Loucy (cell line): ENCODE data around the gene SH3PXD2A.

ENCODE experiments used
- CTCF ChIP-seq: fragments of 200-600 bp; sonication (generic); conservative IDR thresholded peaks from 2 replicates; pipeline ENCODE4 v1.5.1; 2014; ENCODE audit warnings: mild to moderate bottlenecking, antibody characterized with exemption, low read length
- EZH2phosphoT487 ChIP-seq: fragments of 200-600 bp; IDR thresholded peaks from 2 replicates; pipeline ENCODE4 v1.6.1; 2018; ENCODE audit warnings: antibody characterized with exemption, mild to moderate bottlenecking, moderate library complexity, borderline replicate concordance

GRCh38 chr10:103666762-103667150 lies 188.6 kb downstream of the SH3PXD2A start:
- no peak for TF ChIP-seq CTCF
- TF ChIP-seq EZH2phosphoT487, result no peak
